ENCODE measurements around the gene ENTPD6.

Gene ENTPD6

GRCh38 chr20:25209911-25210310 is 14.4 kb downstream of the ENTPD6 start:
- no peak for DNase-seq

DNA sequence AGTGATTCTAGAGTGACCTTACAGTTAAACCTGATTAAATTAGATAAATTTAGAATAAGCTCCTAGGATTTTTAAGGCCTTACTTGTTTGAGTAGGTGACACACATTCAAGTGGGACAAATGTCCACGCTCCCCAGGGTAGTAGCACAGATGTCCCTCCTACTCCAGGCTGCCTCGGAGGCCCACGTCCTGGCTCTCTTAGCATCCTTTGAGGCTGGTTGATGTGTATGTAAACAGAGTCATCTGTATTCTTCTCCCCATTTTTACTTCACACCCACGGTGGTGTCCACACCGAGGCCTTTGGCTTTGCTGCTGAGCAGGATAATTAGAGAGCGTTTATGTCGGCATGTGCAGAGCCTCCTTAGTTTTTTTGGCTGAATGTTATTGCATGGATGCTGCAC is 15.8 kb downstream of the ENTPD6 start:
- DNase-seq: no peak

GRCh38 chr20:25212242-25212641 is 16.7 kb downstream of the ENTPD6 start:
- no peak for DNase-seq

- DNase-seq: no peak
These were observed 18.3 kb downstream of the ENTPD6 start for GRCh38 chr20:25213566-25214425.

DNA sequence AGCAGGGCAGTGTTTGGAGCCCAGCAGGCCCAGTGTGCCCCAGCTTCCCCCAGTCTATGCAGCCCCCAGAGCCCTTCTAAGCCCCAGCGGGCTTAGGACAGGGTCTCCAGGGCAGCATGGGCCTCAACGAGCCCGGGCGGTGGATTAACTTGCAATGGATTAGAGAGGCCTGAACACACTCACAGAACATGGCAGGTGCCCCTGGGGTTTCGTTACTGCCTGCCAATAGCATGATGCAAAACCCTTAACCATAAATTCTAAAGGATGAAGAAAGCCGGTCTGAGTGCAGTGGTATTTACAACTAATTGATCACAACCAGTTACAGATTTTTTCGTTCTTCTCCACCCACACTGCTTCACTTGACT is 18.9 kb downstream of the ENTPD6 start:
- DNase-seq: no peak

- DNase-seq: no peak
These were observed 19.3 kb downstream of the ENTPD6 start for GRCh38 chr20:25214819-25215218.

DNA sequence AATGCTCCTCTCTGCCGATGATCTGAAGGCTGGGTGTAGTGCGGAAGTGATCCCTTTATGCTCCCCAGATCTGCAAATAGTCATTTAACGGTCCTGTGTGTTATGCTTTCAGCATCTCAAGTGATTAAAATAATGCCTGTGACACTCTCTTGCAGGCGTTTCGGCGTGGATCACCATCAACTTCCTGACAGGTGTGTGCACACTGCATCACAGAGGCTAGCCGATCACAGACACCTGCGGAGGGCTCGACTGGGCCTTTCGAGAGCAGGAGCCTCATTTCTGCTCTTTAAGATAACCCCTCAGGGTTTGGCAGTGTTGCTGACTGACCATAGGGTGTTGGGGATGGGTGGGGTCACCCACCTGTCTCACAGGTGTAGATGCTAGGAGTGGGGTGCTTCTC is 20.0 kb downstream of the ENTPD6 start:
- DNase-seq: no peak

GRCh38 chr20:25216199-25216945 is 20.9 kb downstream of the ENTPD6 start:
- DNase-seq: no peak

- DNase-seq: no peak
These were observed 21.9 kb downstream of the ENTPD6 start for GRCh38 chr20:25217161-25218108.

DNA sequence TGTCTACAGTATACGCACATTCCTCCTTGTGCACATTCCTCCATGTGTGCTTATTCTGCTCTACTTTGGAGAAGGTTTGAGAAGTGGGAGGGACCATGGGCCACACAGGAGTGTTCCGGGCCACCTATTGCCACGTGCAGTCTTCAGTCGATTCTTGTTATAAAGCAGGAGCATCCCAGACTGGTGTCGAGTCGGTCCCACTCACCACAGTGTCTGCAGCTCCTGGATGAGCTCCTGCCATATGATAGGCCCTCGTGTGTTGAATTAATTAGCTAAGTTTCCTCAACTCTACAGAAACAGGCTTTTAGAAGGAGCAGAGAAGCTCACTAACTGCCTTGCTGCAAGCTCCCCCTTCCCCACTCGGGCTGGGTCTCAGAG is 22.6 kb downstream of the ENTPD6 start:
- no peak for DNase-seq

DNA sequence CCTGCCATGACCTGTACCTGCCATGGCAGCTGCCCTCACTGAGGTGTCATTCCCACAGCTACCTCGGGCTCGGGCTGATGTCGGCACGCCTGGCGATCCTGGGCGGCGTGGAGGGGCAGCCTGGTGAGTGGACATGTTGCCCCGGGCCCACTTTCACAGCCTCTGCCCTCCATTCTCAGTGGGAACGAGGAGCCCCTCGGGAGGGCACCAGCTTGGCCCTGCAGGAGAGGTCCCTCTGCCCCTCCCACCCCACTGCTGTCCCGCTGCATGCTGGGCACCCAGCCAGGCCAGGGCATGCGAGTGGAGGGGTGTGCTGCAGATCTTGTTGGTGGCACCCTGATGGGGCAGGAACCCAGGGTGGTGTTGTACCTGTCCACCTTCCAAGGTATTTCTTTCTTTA is 23.0 kb downstream of the ENTPD6 start:
- no peak for DNase-seq

- no peak for DNase-seq
These were observed 23.9 kb downstream of the ENTPD6 start for GRCh38 chr20:25219365-25219764.

DNA sequence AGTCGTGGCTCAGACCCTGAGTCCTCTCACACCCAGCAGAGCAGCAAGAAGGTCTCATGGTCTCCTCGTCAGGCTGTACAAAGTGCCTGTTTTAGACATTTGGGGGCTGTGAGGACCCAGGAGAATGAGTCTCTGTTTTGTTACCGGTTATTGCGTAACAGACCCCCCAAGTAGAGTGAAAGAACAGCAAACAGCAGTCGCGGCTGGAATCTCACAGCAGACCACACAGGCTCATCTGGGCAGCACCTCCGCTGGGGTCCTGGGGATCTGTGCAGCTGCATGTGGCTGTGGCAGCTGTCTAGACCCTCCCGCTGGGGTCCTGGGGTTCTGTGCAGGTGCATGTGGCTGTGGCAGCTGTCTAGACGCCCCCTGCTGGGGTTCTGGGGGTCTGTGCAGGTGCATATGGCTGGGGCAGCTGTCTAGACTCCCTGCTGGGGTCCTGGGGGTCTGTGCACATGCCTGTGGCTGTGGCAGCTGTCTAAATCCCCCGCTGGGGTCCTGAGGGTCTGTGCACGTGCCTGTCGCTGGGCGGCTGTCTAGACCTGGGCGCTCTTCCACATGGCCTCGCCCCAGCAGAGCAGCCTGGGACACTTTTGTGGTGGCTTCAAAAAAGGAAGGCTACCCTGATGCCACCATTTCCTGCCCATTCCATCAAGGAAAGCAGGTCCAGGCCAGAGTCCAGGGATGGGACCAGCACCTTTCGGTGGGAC is 24.7 kb downstream of the ENTPD6 start:
- no peak for DNase-seq

DNA sequence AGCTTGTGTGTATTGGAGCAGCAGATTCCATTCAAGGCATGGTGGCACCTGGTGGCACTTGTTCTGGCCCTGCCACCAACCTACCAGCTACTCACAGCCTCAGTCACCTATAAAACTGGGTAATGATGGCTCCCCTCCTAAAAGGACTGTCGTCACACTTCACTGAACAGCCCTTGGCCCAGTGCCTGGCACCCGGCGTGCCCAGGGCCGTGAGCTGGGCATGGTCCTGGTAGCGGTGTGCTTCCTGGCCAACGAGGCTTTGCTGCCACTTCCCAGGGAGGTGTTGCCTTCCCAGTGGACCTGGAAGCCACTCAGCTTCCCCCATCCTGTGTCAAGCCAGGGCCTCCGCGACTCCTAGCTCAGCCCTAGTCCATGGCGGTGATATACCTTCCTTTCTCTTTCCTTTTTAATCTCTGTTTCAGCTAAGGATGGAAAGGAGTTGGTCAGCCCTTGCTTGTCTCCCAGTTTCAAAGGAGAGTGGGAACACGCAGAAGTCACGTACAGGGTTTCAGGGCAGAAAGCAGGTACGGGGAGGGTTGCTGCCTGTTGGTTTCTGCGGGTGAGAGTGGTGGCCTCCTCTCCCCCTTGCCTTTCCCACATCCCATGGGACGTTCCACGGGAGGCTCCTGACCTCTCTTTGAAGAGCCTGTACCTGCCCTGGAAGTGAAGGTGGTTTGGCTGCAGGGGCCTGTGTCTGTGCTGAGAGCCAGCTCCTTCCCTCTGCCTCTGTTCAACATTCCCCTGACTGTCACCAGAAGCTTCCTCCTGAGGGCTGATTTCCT is 25.5 kb downstream of the ENTPD6 start:
- no peak for DNase-seq

DNA sequence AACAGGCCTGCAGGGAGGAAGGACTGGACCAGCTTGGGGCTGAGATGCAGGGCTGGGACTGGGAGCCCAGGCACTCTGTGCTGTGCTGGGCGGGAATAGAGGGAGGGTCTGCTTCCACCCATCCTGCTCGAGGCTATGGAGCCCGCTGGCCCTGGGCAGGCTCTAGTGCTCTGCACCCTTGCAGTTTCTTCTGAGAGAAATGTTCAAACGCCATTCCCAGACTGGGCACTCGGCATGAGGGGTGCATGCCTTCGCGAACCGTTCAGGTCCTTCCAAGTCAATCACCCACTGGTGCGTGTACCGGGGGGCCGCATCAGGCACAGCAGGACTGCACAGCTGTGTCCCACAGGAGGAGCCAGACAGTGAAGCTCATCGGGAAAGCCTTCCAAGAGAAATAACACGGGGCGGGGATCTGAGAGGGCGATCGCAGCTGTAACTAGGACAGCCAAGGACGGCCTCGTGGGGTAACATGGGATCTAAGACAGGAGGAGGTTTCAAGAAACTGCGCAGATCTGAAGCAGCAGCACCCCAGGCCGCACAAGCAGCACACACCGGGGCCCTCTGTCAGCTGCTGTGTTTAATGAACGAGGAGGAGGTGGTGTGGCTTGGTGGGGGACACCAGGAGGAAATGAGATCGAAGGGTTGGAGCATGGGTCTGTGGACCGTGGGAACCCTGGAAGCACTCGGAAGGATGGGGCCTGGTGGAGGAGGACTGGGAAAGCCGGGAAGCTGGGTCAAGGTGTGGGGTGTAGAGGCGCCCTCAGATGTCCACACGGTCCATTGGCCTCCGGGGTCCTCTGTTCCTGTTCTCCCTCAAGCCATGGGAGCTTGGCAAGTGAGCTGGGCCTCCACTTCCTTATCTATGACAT is 26.3 kb downstream of the ENTPD6 start:
- DNase-seq: no peak

- no peak for DNase-seq
These were observed 27.1 kb downstream of the ENTPD6 start for GRCh38 chr20:25222461-25223178.

DNA sequence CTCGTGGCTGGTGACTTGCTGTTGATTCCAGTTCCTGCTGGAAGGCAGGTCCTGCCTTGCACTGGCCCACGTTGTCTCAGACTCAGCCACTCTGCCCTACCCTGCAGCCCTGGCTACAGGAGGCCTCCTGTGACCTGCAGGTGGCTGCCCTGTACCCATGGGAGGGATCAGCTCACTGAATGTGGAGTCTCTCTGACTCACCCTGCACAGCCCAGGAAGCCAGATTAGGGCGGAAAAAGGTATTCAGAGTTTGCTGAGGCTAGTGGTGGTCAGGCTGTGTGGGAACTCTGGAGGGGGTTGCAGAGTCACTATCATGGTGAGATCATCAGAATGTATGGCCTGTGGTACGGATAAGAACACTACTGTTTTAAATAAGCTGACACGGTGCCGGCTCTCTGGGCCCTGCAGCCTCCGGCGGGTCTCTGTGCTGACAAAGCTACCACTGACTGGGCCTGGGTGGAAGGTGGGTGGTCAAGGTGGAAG is 27.7 kb downstream of the ENTPD6 start:
- DNase-seq: no peak

DNA sequence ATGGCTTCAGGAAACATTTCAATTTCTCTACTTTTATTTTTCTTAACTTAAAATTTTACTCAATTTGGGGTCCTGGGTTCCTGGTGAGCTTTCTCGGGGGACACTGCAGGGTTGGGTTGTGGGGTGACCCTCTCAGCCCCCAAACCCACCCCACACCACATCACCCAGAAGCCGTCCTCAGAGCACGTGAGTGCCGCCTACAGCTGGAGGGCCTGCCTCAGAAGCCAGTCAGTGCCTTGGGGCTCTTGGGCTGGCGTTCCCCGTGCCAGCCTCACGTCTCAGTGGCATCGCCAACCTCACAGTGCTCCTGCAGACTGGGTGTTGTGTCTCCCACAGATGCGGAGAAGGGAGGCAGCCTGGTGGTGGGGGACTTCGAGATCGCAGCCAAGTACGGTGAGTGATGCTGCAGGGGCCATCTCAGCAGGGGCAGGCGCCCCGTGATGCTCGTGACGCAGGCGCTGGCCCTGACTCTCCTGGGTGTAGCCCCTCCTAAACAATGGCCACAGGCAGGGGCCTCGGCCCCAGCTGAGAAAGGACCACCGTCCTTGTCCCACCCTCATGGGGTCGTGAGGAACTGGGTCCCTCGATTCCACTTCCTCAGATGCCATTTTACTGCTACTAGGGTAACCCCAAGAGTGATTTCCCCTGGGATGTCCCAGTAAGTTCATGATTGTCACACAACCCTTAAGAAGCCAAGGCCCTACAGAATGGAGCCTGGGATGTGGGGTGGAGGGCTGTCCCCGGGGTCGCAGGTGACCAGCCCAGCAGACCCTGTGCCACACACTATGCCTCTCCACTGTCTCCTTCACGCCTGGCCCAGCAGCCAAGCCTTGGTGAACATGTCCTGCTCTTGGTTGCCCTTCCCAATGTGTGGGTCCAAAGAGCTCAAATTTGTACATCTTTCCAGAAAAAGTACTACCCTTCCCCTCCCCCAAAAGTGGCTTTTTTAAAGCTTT is 28.5 kb downstream of the ENTPD6 start:
- DNase-seq: no peak

DNA sequence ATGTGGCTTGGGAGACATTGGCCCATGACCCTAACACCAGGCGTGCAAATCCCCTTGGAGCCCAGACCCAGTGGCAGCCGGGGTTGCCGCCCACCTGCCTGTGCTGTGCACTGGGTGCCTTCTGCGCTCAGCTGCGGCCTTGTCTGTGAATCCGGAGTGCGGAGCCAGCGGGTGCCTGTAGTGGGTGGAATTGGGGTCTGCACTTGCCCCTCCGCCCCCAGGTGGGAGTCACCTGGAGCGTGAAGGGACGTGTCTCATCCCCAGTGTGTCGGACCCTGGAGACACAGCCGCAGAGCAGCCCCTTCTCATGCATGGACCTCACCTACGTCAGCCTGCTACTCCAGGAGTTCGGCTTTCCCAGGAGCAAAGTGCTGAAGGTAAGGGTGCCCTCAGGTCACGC is 29.4 kb downstream of the ENTPD6 start:
- DNase-seq: no peak

Data from central memory CD4-positive, alpha-beta T cell (primary cell).